HG02623 (cell line): ENCODE data around the gene CD200.
A peak's percentile ranks its signal among the peaks of the same experiment; 100 is the strongest.

Experiments used
- ATAC-seq: cut with Tn5 transposase; IDR thresholded peaks from one replicate; pipeline ENCODE4 v1.9.1; 2021; ENCODE audit warnings: moderate library complexity; ENCODE audit not compliant: unreplicated experiment

The CD200 gene

GRCh38 chr3:112331851-112332250, 1.1 kb upstream of the CD200 start:
- ATAC-seq: no peak

DNA sequence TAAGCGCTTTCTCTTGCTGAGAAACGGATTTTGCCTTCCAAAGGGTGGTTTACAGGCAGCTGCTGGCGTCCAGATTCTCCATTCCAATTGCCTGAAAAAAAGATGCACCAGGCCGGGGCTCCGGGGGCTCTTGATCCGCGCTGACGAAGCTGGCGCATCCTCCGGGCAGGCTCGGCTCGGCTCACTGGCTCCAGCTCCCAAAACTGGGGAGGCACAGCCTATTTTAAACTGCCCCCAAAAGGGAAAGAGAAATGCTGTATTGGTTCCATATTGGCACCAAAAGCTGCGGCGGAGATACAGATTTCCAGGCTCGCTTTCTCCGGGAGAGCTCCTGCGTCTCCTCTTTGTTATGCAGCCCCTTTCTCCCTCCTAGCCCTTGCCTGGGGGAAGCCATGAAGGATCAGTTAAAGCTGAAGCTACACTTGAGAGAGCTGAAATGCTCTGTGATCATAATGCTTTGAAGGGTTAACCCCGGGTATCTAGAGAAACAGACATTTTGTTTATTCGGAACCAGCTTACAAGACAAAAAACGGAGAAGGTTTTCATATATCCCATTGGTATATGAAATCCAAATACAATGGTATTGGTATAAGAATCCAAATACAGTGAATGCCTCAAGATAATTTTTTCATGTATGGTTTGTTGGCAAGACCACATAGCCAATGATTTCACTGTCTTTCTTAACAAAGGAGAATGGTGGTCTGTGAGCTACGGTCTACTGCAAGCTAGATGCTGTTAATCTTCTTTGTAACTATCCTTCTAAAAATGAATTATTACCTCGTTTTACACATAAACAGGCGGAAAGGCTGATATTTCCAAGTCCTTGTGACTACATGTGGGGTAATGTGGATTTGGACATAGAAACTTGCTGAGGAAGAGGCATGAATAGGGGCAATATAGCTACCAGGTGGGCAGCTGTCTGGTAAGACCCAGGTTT, 693 bp downstream of the CD200 start:
- peak; percentile 31 for ATAC-seq

DNA sequence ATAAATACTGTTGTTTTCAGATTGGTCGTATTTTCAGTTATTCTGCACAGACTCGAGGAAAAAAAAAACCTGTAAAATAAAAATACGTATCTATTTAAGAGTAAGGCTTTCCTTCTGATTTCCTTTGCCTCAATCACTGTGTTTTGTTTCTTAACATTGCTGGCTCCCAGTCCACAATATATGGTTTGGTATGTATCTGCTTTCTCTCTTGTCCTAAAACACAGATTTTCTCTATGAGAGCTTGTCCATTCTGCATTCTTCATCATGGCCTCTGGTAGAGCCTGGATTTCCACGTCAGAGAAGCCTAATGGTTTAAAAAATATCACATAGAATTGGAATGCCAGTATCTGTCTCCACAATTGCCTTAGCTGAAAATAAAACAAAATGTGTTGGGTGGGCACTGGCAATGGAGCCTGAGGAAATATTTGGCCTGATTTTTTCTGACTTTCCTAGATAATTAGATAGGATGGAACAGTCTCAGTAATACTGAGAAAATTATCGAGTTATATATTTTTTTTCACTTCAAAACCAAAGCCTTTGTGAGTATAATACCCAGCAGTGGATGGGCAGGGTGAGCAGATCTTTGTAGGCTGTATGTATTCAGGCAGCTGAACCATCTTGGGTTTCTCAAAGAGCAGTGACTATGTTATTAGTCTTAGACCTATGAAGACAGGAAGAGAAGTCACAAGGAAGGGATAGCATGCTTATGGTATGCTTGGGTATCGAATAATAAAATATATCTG, 1.9 kb downstream of the CD200 start:
- no peak for ATAC-seq

- ATAC-seq: no peak
Observed at GRCh38 chr3:112335434-112335781, 2.5 kb downstream of the CD200 start.

DNA sequence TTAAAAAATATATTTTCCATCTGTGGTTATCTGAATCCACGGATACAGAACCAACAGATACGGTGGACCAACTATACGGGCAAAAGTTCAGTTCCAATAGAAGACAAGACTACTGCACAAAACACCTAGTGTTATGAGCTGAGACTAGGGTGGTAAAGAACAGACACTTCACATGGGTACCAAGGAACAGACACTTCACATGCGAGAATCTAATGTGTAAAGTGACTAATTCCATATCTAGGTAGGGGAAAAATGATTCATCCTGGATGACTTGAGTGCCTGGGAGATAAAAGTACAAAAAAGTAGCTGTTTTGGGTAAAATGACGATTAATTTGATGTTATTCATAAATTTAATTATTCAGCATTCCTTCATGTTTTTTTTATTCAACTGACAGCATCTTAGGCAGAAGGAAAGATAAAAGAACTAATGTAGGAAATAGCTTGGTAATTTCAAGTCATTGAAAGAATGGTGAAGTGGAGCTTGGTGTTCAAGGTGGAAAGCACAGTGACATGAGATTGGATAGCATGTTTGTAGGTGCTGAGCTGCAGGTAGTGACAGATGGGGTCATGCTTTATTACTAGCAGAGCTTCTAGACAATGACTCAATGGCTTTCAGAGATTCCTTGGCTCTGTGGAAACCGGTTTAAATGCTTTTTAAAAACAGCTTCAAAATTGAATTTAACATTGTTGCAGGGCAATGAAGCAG, 5.2 kb downstream of the CD200 start:
- no peak for ATAC-seq

DNA sequence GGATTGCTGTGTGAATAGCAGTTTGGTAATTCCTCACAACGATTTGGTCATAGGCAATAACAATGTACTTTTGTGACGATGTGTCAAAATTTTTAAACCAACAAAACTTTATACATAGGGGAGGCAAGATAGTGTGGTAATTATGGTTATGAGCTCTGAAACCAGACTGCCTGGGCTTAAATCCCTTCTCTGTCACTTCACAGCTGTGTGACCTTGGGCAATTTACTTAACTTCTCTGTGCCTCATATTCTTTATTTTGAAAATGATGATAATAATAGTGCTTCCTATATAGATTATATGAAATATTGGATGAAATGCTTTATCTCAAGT, 5.7 kb downstream of the CD200 start:
- ATAC-seq: no peak

DNA sequence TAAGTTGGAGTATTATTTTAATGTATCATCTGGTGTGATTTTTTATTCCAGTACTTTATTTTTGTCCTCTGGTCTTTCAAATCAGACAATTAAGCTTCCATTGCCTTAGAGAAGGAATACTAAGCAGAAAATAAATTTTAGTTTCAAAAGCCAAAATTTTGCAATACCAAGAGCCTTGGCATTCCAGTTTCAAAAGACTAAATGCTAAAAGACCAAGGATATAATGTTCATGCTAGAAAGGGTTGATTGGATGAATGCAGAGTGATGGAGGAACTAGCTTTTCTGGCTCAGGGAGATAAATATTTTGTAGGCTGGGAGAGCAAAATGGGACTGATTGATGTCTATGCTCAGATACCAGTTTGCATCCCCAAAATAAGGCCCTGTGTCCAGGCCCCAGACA, 6.2 kb downstream of the CD200 start:
- ATAC-seq: no peak

GRCh38 chr3:112339609-112340008, 6.7 kb downstream of the CD200 start:
- no peak for ATAC-seq

- ATAC-seq: no peak
Observed at GRCh38 chr3:112341386-112341785, 8.4 kb downstream of the CD200 start.

GRCh38 chr3:112345681-112346080, 12.7 kb downstream of the CD200 start:
- no peak for ATAC-seq

DNA sequence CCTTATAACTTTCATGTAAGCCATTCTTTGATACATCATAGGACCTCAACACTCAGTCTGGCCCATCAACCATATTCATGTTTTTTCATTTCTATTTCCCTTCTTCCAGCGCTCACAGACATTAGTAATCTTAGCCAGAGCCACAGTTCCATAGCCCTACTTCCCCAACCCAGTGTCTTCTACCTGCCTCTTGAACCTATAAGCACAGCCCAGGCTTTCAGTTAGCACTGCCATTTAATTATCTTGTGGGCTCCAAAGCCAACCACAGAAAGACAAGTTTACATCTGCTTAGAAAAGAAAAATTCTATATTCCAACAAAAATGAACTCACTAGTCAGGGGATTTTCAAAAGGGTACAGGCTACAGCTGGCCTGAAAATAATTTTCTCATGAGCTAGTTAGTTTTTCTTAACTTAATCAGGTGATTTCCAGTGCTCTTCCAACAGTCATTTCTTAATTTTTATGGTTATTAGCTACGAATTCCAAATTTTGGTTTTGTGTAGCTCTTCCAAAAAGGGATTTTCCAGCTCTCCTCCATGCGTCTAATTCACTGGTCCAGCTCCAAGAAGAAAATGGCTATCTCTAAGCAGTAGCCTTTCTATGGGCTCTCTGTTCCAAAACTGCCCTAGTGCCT, 13.7 kb downstream of the CD200 start:
- no peak for ATAC-seq

GRCh38 chr3:112348943-112349342, 16.0 kb downstream of the CD200 start:
- no peak for ATAC-seq

GRCh38 chr3:112349557-112349956, 16.6 kb downstream of the CD200 start:
- no peak for ATAC-seq

DNA sequence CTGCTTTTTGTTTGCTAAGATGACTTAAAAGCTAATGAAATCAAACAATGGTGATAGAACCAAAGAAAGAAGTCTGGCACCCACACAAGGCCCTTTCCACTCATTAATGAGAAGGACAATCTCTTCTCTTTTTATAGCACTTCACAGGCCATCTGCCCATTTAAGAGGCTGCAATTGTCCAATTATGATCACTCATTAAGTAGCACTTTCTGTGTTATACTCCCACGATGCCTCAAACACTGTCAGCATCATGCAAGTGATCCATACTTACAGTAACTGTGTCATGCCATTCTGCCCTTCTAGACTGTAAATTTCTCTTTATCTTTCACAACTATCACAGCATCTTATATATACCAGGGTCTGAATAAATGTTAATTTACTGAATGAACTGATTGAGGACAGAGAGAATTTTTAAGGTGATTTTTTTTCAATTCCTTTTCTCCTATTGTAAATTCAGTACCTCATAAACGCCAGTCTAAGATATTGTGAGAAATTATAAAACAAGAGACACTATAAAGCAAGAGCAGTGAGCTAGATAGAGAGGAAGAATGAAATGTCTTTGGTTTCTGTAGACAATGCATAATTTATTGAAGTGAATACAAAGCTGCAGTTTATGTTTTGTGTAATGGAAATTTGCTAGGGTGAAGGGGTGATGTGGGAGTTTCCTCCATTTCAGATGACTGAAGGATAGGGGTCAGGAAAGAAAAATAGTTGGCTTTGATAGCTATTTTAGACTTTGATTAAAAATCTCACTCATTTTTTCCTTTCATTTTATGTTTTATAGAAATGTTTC, 17.3 kb downstream of the CD200 start:
- no peak for ATAC-seq

- no peak for ATAC-seq
Observed at GRCh38 chr3:112351036-112351435, 18.1 kb downstream of the CD200 start.

- ATAC-seq: no peak
Observed at GRCh38 chr3:112351823-112352222, 18.9 kb downstream of the CD200 start.

DNA sequence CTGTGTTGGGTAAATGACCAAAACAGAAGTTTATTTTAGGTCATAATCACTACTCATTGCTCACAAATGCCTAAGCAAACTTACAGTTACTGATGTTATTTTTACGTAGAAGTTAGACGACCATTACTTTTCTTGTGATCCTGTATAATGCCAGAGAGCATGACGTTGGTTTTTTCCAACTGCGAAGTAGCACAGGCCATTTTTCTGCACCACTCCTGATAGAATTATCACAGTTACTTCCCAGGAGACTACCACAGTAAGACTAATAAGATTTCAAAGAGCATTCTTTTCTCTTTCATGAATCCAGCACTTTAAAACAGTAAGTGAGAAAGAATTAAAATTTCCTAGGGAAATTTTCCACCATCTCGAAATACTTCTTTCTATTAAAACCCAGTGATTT, 19.8 kb downstream of the CD200 start:
- no peak for ATAC-seq

GRCh38 chr3:112353365-112353764, 20.4 kb downstream of the CD200 start:
- ATAC-seq: no peak

GRCh38 chr3:112354642-112355306, 21.8 kb downstream of the CD200 start:
- ATAC-seq: no peak

DNA sequence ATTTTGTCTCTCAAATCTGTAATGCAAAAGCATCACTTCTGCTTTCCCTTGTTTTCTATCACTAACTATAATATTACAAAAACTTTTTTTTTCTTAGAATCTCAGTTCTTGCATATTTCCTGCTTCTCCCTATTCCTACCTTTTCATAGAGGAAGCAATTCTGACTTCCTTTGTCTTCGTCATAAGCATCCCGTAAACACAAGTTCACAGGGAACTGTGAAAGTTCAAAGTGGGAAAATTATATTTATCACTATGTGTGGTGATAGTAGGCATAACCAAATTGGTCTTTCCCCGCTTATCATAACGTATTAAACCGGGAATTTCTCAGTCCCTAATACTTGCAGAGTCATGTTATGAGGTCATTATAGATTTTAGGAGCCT, 22.3 kb downstream of the CD200 start:
- no peak for ATAC-seq
